ENCODE measurements around the gene GGNBP2.

DNA sequence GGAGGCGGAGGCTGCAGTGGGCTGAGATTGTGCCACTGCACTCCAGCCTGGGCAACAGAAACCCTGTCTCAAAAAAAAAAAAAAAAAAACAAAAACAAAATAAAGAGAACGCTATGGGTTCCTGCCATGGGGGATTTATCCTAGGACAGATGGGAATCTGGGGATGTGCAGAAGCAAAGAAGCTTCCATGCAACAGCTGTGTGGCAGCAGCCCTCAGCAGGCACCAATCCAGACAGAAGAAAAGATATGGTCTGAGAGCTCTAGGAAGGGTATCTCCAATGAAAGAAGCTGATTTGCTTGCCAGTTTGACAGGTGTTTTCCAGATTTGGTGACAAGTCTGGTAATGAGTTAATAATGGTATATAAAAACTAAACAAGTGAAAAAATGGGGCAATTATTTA, 21.6 kb upstream of the GGNBP2 start:
- TF ChIP-seq, protein P1, sequence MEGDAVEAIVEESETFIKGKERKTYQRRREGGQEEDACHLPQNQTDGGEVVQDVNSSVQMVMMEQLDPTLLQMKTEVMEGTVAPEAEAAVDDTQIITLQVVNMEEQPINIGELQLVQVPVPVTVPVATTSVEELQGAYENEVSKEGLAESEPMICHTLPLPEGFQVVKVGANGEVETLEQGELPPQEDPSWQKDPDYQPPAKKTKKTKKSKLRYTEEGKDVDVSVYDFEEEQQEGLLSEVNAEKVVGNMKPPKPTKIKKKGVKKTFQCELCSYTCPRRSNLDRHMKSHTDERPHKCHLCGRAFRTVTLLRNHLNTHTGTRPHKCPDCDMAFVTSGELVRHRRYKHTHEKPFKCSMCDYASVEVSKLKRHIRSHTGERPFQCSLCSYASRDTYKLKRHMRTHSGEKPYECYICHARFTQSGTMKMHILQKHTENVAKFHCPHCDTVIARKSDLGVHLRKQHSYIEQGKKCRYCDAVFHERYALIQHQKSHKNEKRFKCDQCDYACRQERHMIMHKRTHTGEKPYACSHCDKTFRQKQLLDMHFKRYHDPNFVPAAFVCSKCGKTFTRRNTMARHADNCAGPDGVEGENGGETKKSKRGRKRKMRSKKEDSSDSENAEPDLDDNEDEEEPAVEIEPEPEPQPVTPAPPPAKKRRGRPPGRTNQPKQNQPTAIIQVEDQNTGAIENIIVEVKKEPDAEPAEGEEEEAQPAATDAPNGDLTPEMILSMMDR (IDR thresholded peaks at IDR 0.05): no peak
- no peak for TF ChIP-seq POLR2A (IDR thresholded peaks at IDR 0.05)
